ENCODE measurements around the gene MRPS10. TPM values are rescaled to one million over a fixed set of nuclear protein-coding genes. Genes with fewer than 3 reads are reported as not detected.

The MRPS10 gene
- total RNA-seq = 42.6 and 58.1 TPM in 2 replicates

GRCh38 chr6:42217519-42218367 lies at the start of gene MRPS10:
Gene MRPS10 (minus strand): TSS chr6:42217861. CDS start chr6:42217849, 12 bp downstream.

GRCh38 chr6:42173101-42173500 lies 44.6 kb downstream of the MRPS10 start, which contains the start of gene GUCA1A:
Gene GUCA1A (plus strand): TSS chr6:42173364. CDS start chr6:42173614, 250 bp downstream.

Other genes starting within 250 kb of the MRPS10 start
- gene TAF8, start 167.3 kb downstream of the MRPS10 start, total RNA-seq = 10.1 and 11.9 TPM in 2 replicates
- gene C6orf132, start 75.2 kb downstream of the MRPS10 start, total RNA-seq = 0.28 and 1.2 TPM in 2 replicates
- gene GUCA1A, start 44.5 kb downstream of the MRPS10 start, total RNA-seq = not detected in 2 replicates
- 0.19 TPM in 1 of 2 replicates, not detected in the other for gene GUCA1B, start 22.9 kb downstream of the MRPS10 start, total RNA-seq
- 2.0 and 2.9 TPM in 2 replicates for gene TRERF1, start 234.1 kb upstream of the MRPS10 start, total RNA-seq